ENCODE results near the gene TOMM40.

DNA sequence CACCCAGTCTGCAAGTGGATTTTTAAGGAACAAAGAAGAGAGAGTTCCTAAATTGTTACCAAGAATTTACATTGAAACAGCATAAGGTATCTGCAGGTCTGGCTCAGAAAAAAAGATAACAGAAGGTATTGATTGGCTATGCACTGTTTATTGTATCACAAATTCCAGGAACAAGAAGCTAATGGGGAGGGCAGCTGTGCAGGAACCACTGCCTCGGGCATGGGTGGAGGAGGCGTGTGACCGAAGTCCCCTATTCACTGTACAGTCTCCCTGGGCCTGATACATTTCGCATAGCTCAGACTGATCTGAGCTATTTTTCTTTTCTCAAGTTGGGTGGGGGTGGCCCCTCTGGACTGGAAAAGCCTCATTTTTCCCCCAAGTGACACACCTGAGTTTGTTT is 33.2 kb upstream of the TOMM40 start:
- no peak for TF ChIP-seq ARNT (IDR thresholded peaks at IDR 0.05)
- TF ChIP-seq ZNF384 (IDR thresholded peaks at IDR 0.05) = no peak
- TF ChIP-seq L3MBTL2 (conservative IDR thresholded peaks at IDR 0.05) = no peak
